ENCODE results near the gene CFAP410. TPM values are rescaled to one million over a fixed set of nuclear protein-coding genes. Genes with fewer than 3 reads are reported as not detected.

Gene CFAP410
- total and polyA plus RNA-seq, 2 of the 13 experiments (the other 11 are each of a cell fraction or from before 2014, with no cell fraction given): 8.0 to 20.1 TPM

DNA sequence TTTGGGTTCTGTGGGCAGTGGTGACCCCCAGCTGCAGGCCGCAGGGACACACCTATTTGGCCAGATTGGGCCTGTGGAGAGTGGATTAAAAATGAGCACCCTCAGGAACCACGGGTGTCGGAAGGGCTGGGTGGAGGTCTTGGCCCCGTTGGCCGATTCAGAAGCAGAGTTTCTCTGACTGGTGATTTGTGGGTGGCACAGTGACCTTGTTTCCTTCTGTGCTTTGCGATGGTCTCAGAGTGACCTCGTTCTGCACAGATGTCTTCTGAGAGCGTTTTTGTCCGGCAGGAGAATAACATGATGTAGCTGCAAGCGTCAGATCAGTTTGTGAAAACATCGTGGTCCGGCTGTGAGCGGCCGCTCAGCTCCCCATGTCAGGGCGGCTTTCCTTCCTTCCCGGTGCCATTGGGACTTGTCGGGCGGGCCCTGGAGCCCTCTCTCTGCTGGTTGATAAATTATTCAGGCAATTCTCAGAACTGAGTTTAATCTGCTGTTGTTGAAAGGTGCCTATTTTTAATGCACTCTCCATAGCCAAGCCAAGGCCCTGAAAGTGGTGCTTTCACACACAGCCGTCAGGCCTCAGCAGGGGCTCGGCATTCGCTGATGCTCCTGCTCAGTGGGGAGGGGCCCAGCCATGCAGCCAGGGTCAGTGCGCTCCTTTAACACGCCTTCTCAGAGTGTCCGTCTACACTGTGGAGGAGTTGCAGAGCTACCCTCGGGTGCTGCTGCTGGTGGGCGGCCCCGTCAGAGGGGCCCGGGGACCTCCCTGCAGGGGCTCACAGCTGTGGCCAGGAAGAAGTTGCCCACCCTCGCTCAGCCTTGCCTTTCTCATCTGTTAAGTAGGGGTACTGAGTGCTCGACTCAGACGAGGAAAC lies 41.0 kb upstream of the CFAP410 start:
- WGBS (ENCODE audit: low lambda C conversion rate): 36% methylated on average over 21 of the region's 31 CpGs
- intact Hi-C loops (cut with micrococcal nuclease; ENCODE audit: unreplicated experiment): no loop called here
- POLR2A ChIA-PET: no interaction called here
- peaks cover 16 to 53% of the 10 kb centered on the region in 2 experiments for H3K27me3 ChIP-seq (ENCODE audit: control insufficient read depth in 1 of 2, insufficient read depth in 2 of 2, low read length in 2 of 2)
- no peak overlapping the region for H3K27ac ChIP-seq (ENCODE audit: extremely low read length, insufficient read depth, low read length)
- BruUV-seq (replicated peaks): no TSS peak
- H3K9me3 ChIP-seq (ENCODE audit: low read length): peaks cover 10% of the 10 kb centered on the region
- no peak overlapping the region for H3K4me2 ChIP-seq (ENCODE audit: low read depth, low read length)
- no peak overlapping the region for H3K9ac ChIP-seq (ENCODE audit: insufficient read depth, low read depth, low read length)
- DNase-seq (ENCODE audit: low spot score) (no peak), FAIRE-seq (no peak), ATAC-seq (no peak)
- no peaks in the 10 kb centered on the region for H3K4me1 ChIP-seq (ENCODE audit: insufficient read depth, low read length)
- H4K20me1 ChIP-seq (ENCODE audit: insufficient read depth, low read length): no peaks in the 10 kb centered on the region
- no peaks in the 10 kb centered on the region for H3K79me2 ChIP-seq (ENCODE audit: insufficient read depth, low read length)
- in situ Hi-C loops (cut with HindIII; ENCODE audit: extremely low pct_ligation_motif_present, low pct_unique_long_range_greater_than_20kb): loop anchor here (5.0 kb wide), 2 partner anchors 47 to 102 kb away; no protein-coding TSS in a partner anchor
- H3K4me3 ChIP-seq (replicated peaks in 1 of 3; ENCODE audit: insufficient read depth in 1 of 3, low read depth in 2 of 3, low read length in 3 of 3): no peak overlapping the region
- no peak overlapping the region for H2AFZ ChIP-seq (ENCODE audit: low read length)
- CTCF ChIA-PET (ENCODE audit: low intra/inter-chr PET ratio, low total read pairs): no interaction called here
- no peaks in the 10 kb centered on the region for H3K36me3 ChIP-seq (replicated peaks in 1 of 2; ENCODE audit: control insufficient read depth in 1 of 2, insufficient read depth in 2 of 2, low read length in 2 of 2)
- TF ChIP-seq, protein P1, sequence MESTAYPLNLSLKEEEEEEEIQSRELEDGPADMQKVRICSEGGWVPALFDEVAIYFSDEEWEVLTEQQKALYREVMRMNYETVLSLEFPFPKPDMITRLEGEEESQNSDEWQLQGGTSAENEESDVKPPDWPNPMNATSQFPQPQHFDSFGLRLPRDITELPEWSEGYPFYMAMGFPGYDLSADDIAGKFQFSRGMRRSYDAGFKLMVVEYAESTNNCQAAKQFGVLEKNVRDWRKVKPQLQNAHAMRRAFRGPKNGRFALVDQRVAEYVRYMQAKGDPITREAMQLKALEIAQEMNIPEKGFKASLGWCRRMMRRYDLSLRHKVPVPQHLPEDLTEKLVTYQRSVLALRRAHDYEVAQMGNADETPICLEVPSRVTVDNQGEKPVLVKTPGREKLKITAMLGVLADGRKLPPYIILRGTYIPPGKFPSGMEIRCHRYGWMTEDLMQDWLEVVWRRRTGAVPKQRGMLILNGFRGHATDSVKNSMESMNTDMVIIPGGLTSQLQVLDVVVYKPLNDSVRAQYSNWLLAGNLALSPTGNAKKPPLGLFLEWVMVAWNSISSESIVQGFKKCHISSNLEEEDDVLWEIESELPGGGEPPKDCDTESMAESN (CRISPR knock-in tag; conservative IDR thresholded peaks at IDR 0.05): no peak
- TF ChIP-seq ZNF782 (CRISPR knock-in tag; IDR thresholded peaks at IDR 0.05; ENCODE audit: borderline replicate concordance): no peak
- no peak for TF ChIP-seq ZSCAN29 (CRISPR knock-in tag; conservative IDR thresholded peaks at IDR 0.05)
- TF ChIP-seq, protein P2, sequence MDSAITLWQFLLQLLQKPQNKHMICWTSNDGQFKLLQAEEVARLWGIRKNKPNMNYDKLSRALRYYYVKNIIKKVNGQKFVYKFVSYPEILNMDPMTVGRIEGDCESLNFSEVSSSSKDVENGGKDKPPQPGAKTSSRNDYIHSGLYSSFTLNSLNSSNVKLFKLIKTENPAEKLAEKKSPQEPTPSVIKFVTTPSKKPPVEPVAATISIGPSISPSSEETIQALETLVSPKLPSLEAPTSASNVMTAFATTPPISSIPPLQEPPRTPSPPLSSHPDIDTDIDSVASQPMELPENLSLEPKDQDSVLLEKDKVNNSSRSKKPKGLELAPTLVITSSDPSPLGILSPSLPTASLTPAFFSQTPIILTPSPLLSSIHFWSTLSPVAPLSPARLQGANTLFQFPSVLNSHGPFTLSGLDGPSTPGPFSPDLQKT (CRISPR knock-in tag; IDR thresholded peaks at IDR 0.05; ENCODE audit: borderline replicate concordance): no peak
- TF ChIP-seq ZNF18 (CRISPR knock-in tag; IDR thresholded peaks at IDR 0.05; ENCODE audit: insufficient replicate concordance): no peak
- no peak for TF ChIP-seq ZNF672 (CRISPR knock-in tag; IDR thresholded peaks at IDR 0.05)
- TF ChIP-seq, protein P3, sequence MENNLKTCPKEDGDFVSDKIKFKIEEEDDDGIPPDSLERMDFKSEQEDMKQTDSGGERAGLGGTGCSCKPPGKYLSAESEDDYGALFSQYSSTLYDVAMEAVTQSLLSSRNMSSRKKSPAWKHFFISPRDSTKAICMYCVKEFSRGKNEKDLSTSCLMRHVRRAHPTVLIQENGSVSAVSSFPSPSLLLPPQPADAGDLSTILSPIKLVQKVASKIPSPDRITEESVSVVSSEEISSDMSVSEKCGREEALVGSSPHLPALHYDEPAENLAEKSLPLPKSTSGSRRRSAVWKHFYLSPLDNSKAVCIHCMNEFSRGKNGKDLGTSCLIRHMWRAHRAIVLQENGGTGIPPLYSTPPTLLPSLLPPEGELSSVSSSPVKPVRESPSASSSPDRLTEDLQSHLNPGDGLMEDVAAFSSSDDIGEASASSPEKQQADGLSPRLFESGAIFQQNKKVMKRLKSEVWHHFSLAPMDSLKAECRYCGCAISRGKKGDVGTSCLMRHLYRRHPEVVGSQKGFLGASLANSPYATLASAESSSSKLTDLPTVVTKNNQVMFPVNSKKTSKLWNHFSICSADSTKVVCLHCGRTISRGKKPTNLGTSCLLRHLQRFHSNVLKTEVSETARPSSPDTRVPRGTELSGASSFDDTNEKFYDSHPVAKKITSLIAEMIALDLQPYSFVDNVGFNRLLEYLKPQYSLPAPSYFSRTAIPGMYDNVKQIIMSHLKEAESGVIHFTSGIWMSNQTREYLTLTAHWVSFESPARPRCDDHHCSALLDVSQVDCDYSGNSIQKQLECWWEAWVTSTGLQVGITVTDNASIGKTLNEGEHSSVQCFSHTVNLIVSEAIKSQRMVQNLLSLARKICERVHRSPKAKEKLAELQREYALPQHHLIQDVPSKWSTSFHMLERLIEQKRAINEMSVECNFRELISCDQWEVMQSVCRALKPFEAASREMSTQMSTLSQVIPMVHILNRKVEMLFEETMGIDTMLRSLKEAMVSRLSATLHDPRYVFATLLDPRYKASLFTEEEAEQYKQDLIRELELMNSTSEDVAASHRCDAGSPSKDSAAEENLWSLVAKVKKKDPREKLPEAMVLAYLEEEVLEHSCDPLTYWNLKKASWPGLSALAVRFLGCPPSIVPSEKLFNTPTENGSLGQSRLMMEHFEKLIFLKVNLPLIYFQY (CRISPR knock-in tag; IDR thresholded peaks at IDR 0.05; ENCODE audit: borderline replicate concordance): no peak
- no peak for TF ChIP-seq MTERF4 (CRISPR knock-in tag; IDR thresholded peaks at IDR 0.05)
- TF ChIP-seq, protein P4, sequence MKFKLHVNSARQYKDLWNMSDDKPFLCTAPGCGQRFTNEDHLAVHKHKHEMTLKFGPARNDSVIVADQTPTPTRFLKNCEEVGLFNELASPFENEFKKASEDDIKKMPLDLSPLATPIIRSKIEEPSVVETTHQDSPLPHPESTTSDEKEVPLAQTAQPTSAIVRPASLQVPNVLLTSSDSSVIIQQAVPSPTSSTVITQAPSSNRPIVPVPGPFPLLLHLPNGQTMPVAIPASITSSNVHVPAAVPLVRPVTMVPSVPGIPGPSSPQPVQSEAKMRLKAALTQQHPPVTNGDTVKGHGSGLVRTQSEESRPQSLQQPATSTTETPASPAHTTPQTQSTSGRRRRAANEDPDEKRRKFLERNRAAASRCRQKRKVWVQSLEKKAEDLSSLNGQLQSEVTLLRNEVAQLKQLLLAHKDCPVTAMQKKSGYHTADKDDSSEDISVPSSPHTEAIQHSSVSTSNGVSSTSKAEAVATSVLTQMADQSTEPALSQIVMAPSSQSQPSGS (CRISPR knock-in tag; IDR thresholded peaks at IDR 0.05): no peak
- TF ChIP-seq ELF1 (CRISPR knock-in tag; IDR thresholded peaks at IDR 0.05): no peak
- TF ChIP-seq ZNF773 (CRISPR knock-in tag; IDR thresholded peaks at IDR 0.05; ENCODE audit: borderline replicate concordance): no peak
